DMS79 treated with DMSO at 0.1 percent for 48 hours (cell line): ENCODE data around the gene ABCA3.
A peak's percentile ranks its signal among the peaks of the same experiment; 100 is the strongest.
"Not testable (repeated sequence)": the region's sequence is repeated elsewhere in the genome, so short reads cannot be mapped to it uniquely, and the experiment has no call there.

Experiments used
- DNase-seq: peaks from one replicate; lab custom pipeline; 2025; lab: John Stamatoyannopoulos, UW

Gene ABCA3

GRCh38 chr16:2340564-2341455 lies at the start of gene ABCA3:
Gene ABCA3 (minus strand): TSS chr16:2340728. CDS start chr16:2326466, 14,262 bp downstream.
- DNase-seq, result peak; percentile 69

GRCh38 chr16:2388875-2389433 lies 48.4 kb upstream of the ABCA3 start:
- no peak for DNase-seq

GRCh38 chr16:2388139-2388874 lies 47.8 kb upstream of the ABCA3 start:
- no peak for DNase-seq

- no peak for DNase-seq
These were observed 46.5 kb upstream of the ABCA3 start for GRCh38 chr16:2386990-2387389.

GRCh38 chr16:2385982-2386381 lies 45.5 kb upstream of the ABCA3 start:
- not testable (repeated sequence) for DNase-seq

GRCh38 chr16:2385190-2385836 lies 44.8 kb upstream of the ABCA3 start:
- DNase-seq, result no peak

GRCh38 chr16:2384426-2384825 lies 43.9 kb upstream of the ABCA3 start:
- no peak for DNase-seq

GRCh38 chr16:2383501-2383900 lies 43.0 kb upstream of the ABCA3 start:
- DNase-seq, result no peak

GRCh38 chr16:2374644-2375043 lies 34.1 kb upstream of the ABCA3 start:
- no peak for DNase-seq

GRCh38 chr16:2373176-2373575 lies 32.6 kb upstream of the ABCA3 start:
- no peak for DNase-seq

GRCh38 chr16:2372684-2373083 lies 32.2 kb upstream of the ABCA3 start:
- DNase-seq, result no peak

- no peak for DNase-seq
These were observed 30.9 kb upstream of the ABCA3 start for GRCh38 chr16:2371421-2371820.

- DNase-seq, result no peak
These were observed 30.2 kb upstream of the ABCA3 start for GRCh38 chr16:2370721-2371120.

- DNase-seq, result no peak
These were observed 26.3 kb upstream of the ABCA3 start for GRCh38 chr16:2366660-2367309.

- DNase-seq, result peak; percentile 13
These were observed 25.1 kb upstream of the ABCA3 start for GRCh38 chr16:2365397-2366294.

- DNase-seq, result peak; percentile 60
These were observed 24.2 kb upstream of the ABCA3 start for GRCh38 chr16:2364638-2365210.

GRCh38 chr16:2362218-2362617 lies 21.7 kb upstream of the ABCA3 start:
- no peak for DNase-seq

- no peak for DNase-seq
These were observed 20.6 kb upstream of the ABCA3 start for GRCh38 chr16:2361129-2361528.

GRCh38 chr16:2359919-2360318 lies 19.4 kb upstream of the ABCA3 start:
- DNase-seq, result no peak

GRCh38 chr16:2358811-2359210 lies 18.3 kb upstream of the ABCA3 start:
- no peak for DNase-seq
